Tongue (tissue), 2 donors: Measurements from ENCODE around the gene DIRAS3. TPM values are rescaled to one million over a fixed set of nuclear protein-coding genes. Genes with fewer than 3 reads are reported as not detected.
A peak's percentile ranks its signal among the peaks of the same experiment; 100 is the strongest.
"Not testable (repeated sequence)": the region's sequence is repeated elsewhere in the genome, so short reads cannot be mapped to it uniquely, and the experiment has no call there.

Source experiments
- DNase-seq: peaks from one replicate; pipeline ENCODE4 v3.0.0-alpha.2; 2015
- total RNA-seq: library from RNA; depleted of rRNA; stranded (reverse); fragments of >200 nt; gene quantifications from one replicate; pipeline ENCODE4 v1.2.3, GENCODE V29; 2014

The DIRAS3 gene
- total RNA-seq, result 10.3 TPM

GRCh38 chr1:68049941-68050878, at the start of gene DIRAS3:
TSS of gene DIRAS3 (minus strand) at chr1:68050627. CDS start at chr1:68047297, 3,330 bp downstream.
- DNase-seq, result peak; percentile 50

GRCh38 chr1:68093737-68094136, 43.3 kb upstream of the DIRAS3 start:
- no peak for DNase-seq

- no peak for DNase-seq
Measured at GRCh38 chr1:68087184-68087583, 36.8 kb upstream of the DIRAS3 start.

- DNase-seq, result no peak
Measured at GRCh38 chr1:68085752-68086151, 35.3 kb upstream of the DIRAS3 start.

- DNase-seq, result no peak
Measured at GRCh38 chr1:68083686-68084085, 33.3 kb upstream of the DIRAS3 start.

GRCh38 chr1:68081775-68082283, 31.4 kb upstream of the DIRAS3 start:
- peak; percentile 9 for DNase-seq

GRCh38 chr1:68078647-68079046, 28.2 kb upstream of the DIRAS3 start:
- DNase-seq, result no peak

- no peak for DNase-seq
Measured at GRCh38 chr1:68074472-68074871, 24.0 kb upstream of the DIRAS3 start.

GRCh38 chr1:68065766-68066165, 15.3 kb upstream of the DIRAS3 start:
- DNase-seq, result no peak

GRCh38 chr1:68058053-68058452, 7.6 kb upstream of the DIRAS3 start:
- not testable (repeated sequence) for DNase-seq

GRCh38 chr1:68057564-68057963, 7.1 kb upstream of the DIRAS3 start:
- DNase-seq, result no peak

- no peak for DNase-seq
Measured at GRCh38 chr1:68057050-68057449, 6.6 kb upstream of the DIRAS3 start.

GRCh38 chr1:68051475-68051874, 1.0 kb upstream of the DIRAS3 start:
- peak; percentile 78 for DNase-seq

- DNase-seq, result no peak
Measured at GRCh38 chr1:68047659-68048026, 2.8 kb downstream of the DIRAS3 start.

- DNase-seq, result no peak
Measured at GRCh38 chr1:68046885-68047658, 3.4 kb downstream of the DIRAS3 start.

- no peak for DNase-seq
Measured at GRCh38 chr1:68046423-68046822, 4.0 kb downstream of the DIRAS3 start.

- peak; percentile 18 for DNase-seq
Measured at GRCh38 chr1:68045511-68046180, 4.8 kb downstream of the DIRAS3 start.

- no peak for DNase-seq
Measured at GRCh38 chr1:68043443-68044090, 6.9 kb downstream of the DIRAS3 start.

GRCh38 chr1:68036946-68037345, 13.5 kb downstream of the DIRAS3 start:
- DNase-seq, result no peak

- DNase-seq, result no peak
Measured at GRCh38 chr1:68029444-68029843, 21.0 kb downstream of the DIRAS3 start.

GRCh38 chr1:68028566-68028965, 21.9 kb downstream of the DIRAS3 start:
- DNase-seq, result no peak
